Mononuclear cell (primary cell): Measurements from ENCODE around the gene LCN10. TPM values are rescaled to one million over a fixed set of nuclear protein-coding genes. Genes with fewer than 3 reads are reported as not detected.

ENCODE experiments used
- H3K27me3 ChIP-seq: 2 replicates; pipeline ENCODE4 v1.6.0; 2011; ENCODE audit warnings: low read length, control low read depth; ENCODE audit not compliant: insufficient read depth
- H3K4me1 ChIP-seq: 2 replicates; pipeline ENCODE4 v1.5.1; 2011; ENCODE audit warnings: mild to moderate bottlenecking, low read length, control low read depth; ENCODE audit not compliant: insufficient read depth
- H3K4me3 ChIP-seq: 2 replicates; pipeline ENCODE4 v1.5.1; 2011; ENCODE audit warnings: mild to moderate bottlenecking, low read length, moderate library complexity
- H3K9me3 ChIP-seq: 2 replicates; pipeline ENCODE4 v1.5.1; 2011; ENCODE audit warnings: low read depth, mild to moderate bottlenecking, control low read depth, low read length
- total RNA-seq: library from RNA; depleted of rRNA; stranded (reverse); fragments of >200 nt; gene quantifications from one replicate; pipeline ENCODE4 v1.2.3, GENCODE V29; 2012

Gene LCN10
- total RNA-seq, 1 donor, result not detected

DNA sequence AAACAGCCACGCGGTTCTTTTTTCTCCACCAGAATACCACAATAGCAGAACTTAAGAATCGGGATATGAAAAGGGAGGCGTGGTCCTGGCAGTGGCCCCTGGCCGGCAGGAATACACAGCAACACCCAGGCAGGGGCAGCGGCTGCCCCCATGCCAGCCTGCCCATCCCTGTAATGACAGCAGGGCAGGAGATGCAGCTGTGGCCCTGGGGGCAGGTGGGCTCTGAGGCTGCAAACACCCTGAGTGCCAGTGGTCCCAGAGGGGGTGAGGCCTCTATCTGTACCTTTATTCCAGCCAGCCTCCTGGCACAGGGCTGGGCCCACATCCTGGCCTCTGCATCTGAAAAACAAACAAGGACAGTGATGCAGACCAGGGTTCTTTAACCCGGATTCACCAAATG is 18.0 kb downstream of the LCN10 start:
- Histone ChIP-seq H3K9me3 (no peaks in the 10 kb centered on the region), H3K4me3 (no peak overlapping the region), H3K27me3 (no peaks in the 10 kb centered on the region), H3K4me1 (peaks cover 40% of the 10 kb centered on the region)

DNA sequence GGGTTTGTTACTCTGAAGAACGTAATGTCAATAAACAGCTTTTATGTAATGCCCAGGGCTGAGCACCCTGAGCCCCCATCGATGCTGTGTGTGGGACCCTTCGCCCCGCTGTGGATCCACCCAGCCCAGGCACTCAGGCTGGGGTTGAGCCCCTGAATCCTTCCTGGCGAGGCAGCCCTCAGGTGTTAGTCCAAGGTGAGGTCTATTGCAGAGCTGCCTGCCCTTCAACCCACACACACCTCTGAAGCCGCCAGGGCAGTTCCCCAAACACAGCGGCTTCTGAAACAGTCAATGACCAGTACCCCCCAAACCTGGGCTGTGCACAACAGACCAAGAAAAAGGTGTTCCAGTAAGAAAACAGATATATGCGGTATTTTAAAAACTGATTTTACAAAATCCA is 18.8 kb downstream of the LCN10 start:
- no peaks in the 10 kb centered on the region for H3K9me3 ChIP-seq
- H3K27me3 ChIP-seq, result no peaks in the 10 kb centered on the region
- no peak overlapping the region for H3K4me3 ChIP-seq
- peaks cover 42% of the 10 kb centered on the region for H3K4me1 ChIP-seq

DNA sequence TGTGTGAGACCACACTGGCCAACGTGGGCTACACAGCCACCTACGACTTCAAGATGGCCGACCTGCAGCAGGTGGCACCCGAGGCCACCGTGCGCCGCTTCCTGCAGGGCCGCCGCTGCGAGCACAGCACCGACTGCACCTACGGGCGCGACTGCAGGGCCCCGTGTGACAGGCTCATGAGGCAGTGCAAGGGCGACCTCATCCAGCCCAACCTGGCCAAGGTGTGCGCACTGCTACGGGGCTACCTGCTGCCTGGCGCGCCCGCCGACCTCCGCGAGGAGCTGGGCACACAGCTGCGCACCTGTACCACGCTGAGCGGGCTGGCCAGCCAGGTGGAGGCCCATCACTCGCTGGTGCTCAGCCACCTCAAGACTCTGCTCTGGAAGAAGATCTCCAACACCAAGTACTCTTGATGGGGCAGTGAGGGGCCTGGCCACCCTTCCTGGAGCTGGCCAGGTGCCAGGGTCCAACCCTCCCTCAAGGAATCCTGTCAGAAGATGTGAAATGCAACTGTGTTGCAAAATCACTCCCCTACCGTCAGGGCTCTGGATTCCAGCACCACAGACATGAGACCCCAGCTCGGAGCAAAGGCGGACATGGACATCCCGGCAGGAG is 19.3 kb downstream of the LCN10 start:
- peaks cover 37% of the 10 kb centered on the region for H3K4me1 ChIP-seq
- H3K27me3 ChIP-seq, result no peaks in the 10 kb centered on the region
- no peak overlapping the region for H3K4me3 ChIP-seq
- no peaks in the 10 kb centered on the region for H3K9me3 ChIP-seq

DNA sequence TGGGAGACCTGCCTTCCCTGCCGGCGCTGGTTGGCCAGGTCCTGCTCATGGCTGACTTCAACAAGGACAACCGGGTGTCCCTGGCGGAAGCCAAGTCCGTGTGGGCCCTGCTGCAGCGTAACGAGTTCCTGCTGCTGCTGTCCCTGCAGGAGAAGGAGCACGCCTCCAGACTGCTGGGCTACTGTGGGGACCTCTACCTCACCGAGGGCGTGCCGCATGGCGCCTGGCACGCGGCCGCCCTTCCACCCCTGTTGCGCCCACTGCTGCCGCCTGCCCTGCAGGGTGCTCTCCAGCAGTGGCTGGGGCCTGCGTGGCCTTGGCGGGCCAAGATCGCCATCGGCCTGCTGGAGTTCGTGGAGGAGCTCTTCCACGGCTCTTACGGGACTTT is 19.8 kb downstream of the LCN10 start:
- Histone ChIP-seq H3K4me1 (peaks cover 33% of the 10 kb centered on the region), H3K27me3 (no peaks in the 10 kb centered on the region), H3K9me3 (no peaks in the 10 kb centered on the region), H3K4me3 (no peak overlapping the region)

DNA sequence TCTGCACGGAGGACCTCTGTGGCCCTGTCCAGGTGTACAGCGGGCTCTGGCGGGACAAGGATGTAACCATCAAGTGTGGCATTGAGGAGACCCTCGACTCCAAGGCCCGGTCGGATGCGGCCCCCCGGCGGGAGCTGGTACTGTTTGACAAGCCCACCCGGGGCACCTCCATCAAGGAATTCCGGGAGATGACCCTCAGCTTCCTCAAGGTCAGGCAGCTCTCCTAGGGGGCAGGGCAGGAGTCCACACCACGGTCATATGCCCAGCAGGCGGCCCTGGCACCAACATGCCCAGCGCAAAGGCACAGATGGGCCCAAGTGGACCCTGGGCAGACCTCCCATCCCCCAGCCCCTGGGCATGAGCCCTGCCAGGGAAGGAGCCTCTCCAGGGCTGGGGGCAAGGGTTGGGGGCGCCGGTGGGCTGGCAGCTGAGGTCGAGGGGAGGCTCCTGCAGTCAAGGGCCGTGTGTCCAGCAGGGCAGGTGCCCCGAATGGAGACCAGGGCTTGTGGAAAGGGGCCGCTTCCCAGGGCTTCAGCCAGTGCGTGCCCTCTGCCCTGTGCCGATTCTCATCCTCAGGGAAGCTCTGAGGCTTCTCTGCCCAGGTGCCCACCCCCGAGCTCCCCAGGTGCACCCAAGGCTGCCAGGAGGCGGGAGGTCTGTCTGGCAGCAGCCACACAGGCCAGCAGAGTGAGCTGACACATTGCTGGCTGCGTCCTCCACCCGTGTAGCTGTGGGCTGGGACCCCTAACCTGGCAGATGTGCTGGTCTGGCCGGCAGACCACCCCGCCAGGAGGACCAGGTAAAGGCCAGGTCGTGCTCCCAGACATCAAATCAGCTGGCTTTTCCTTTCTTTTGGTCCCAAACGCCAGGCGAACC is 20.4 kb downstream of the LCN10 start:
- no peaks in the 10 kb centered on the region for H3K9me3 ChIP-seq
- peaks cover 32% of the 10 kb centered on the region for H3K4me1 ChIP-seq
- no peaks in the 10 kb centered on the region for H3K27me3 ChIP-seq
- no peak overlapping the region for H3K4me3 ChIP-seq

DNA sequence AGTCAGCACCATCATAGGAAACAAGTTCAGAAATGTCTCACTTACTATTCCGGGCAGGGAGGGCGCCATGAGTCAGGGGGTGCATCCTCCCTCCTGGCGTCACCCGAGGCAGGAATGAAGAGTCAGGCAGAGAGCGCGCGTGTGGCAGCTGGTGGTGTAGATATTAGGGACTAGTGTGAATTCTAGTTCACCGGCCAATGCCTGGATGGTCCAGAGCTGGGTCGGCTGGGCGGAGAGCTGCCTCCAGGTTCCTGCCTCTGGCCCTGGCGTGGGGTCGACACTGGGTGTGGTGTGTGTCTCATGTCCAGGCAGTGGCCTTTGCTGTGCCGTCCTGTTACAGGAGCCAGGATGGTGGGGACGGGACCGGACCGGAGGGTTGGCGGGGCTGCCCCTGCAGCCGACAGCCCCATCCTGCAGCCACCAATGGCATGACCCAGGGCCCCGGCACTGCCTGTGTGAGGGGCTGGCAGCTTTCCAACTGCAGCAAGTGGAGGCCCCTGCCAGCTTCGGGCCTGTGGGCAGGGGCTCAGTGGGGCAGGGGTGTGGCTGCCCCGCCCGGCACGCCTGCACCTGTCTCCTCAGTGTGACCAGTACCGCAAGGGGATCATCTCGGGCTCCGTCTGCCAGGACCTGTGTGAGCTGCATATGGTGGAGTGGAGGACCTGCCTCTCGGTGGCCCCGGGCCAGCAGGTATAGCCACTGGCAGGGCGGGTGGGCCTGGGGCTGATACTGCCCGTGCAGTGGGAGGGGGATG is 21.2 kb downstream of the LCN10 start:
- Histone ChIP-seq H3K27me3 (no peaks in the 10 kb centered on the region), H3K4me1 (peaks cover 24% of the 10 kb centered on the region), H3K9me3 (no peaks in the 10 kb centered on the region), H3K4me3 (no peak overlapping the region)

DNA sequence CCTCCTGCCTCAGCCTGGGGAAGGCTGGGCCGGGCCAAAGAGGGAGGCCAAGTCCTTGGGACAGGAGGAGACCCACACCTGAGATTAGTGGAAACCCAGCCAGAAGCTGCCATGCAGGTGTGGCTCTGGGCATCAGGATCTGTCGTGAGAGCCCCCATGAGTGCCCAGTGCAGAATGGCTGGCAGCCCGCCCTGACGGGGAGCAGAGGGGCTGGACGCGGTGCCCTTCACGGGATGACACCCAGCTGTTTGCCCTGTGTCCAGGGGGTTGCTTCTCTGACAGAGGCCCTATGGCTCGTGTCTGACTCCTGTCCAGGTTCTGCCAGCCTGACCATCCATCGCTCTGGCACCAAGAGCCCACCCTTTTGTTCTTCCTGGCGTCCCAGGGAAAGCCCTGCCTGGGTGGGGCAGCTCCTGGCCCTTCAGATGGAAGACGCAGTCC is 21.8 kb downstream of the LCN10 start:
- Histone ChIP-seq H3K4me3 (no peak overlapping the region), H3K4me1 (peaks cover 18% of the 10 kb centered on the region), H3K27me3 (no peaks in the 10 kb centered on the region), H3K9me3 (no peaks in the 10 kb centered on the region)

DNA sequence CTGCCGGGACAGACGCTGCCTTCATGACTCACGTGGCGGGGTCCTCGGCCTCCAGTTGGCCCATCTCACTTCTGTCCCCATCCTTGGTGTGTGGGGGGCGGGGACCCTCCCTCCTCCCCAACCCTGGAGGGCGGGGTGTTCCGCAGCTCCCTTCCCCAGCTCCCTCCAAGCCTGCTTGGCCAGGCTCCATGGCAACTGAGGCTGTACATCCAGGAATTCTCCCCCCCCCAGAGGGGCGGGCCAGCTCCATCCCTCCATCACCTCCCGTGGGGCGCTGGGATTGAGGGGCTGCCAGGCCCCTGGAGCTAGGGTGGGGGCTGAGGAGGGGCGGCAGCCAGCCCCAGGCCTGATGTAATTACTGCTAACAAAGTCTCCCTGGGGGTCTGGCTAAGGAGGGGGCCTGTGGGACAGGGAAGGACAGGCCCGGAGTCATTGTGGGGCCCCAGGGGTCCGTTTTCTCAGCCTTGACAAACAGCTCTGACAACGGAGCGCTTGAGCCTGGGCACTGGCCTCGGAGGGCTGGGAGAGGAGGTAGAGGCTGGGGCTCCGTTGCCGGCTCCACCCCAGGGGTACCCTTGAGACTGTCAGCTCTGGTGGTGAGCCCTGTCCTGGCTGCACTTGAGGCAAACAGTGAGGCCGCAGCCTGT is 22.4 kb downstream of the LCN10 start:
- no peaks in the 10 kb centered on the region for H3K27me3 ChIP-seq
- H3K4me3 ChIP-seq, result no peak overlapping the region
- H3K4me1 ChIP-seq, result peaks cover 13% of the 10 kb centered on the region
- H3K9me3 ChIP-seq, result no peaks in the 10 kb centered on the region

DNA sequence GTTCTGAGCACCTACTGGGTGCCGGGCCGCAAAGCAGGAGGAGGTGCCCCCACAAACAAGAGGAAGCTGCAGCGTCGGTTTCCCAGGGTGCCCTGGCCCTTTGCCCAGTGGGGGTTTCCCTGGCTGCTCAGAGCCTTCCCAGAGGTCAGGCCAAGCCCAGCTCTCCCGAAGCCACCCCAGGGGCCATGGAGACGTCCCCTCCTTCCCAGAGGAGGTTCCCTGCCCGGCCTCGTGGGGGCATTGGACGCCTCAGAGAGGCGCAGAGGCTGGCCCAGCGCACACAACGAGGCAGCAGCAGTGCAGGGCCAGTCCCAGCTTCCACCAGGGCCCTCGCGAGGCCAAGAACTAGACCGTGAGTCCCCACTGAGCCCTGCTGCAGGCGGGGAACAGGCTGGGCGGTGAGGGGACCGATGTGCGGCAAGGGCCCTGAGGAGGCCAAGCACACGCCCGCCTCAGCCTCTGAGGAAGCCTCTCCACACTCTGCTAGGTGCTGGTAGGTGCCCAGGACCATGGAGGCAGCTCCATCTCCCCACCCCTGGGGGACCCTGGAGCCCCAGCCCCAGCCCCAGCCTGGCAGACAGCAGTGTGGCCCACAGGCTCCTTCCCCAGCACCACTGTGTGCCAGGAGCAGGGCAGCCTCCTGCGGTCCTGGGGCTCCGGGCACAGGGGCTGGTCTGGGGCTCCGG is 23.4 kb downstream of the LCN10 start:
- H3K4me1 ChIP-seq, result peaks cover 8% of the 10 kb centered on the region
- no peaks in the 10 kb centered on the region for H3K27me3 ChIP-seq
- H3K4me3 ChIP-seq, result no peak overlapping the region
- no peaks in the 10 kb centered on the region for H3K9me3 ChIP-seq

DNA sequence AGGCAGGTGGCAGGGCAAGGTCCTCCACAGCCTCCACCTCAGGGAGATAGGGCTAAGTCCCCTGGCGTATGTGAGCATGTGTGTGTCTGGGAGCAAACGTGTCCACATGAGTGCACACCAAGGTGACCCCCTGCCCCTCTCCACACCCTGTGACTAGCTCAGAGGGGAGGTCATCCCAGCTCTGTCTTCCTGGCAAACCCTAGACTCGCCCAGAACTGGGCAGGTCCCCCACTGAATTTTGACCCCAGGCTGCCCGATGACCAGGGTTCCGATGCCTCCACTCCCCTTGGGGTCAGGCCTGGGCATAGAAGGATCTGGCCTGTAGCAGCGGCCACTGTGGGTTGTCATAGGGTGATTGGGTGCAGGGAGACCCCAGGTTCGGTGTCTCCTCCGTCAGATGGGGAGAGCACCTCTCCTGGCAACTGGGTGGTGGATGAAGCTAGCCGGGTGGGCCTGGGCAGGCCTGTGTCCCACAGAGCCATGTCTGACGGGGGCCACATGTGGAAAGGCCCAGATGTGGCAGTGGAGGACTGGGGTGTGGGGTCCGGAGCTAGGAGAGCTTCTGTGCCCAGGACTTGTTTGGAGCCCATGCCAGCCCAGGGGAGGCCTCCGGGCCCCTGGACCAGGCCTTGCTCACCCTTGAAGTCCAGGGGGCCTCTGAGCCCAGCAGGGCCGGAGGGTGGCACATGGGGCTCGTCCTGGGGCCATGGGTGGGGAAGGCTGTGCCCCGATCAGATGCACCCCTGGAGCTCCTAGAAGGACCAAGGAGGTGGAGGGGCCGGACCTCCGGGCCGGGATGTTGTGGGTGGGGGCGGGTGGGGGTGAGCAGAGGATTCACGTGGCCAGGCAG is 24.2 kb downstream of the LCN10 start:
- H3K9me3 ChIP-seq, result no peaks in the 10 kb centered on the region
- H3K4me3 ChIP-seq, result no peak overlapping the region
- H3K4me1 ChIP-seq, result peaks cover 14% of the 10 kb centered on the region
- H3K27me3 ChIP-seq, result peaks cover 5% of the 10 kb centered on the region

DNA sequence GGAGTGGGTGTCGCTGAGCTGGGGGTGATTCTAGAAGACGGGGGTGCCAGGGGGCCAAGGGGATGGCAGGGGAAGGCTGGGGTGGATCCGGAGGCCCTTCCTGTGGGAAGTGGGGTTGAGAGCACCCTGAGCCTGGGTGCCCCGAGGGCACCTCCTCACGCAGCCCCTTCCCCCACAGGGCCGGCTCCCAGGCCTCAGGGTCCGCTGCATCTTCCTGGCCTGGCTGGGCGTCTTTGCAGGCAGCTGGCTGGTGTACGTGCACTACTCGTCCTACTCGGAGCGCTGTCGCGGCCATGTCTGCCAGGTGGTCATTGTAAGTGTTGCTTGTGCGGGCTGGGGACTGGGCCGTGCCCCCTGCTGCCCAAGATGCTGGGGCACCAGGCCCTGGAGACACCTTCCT is 25.3 kb downstream of the LCN10 start:
- peaks cover 13% of the 10 kb centered on the region for H3K27me3 ChIP-seq
- H3K4me3 ChIP-seq, result no peak overlapping the region
- H3K4me1 ChIP-seq, result peaks cover 14% of the 10 kb centered on the region
- H3K9me3 ChIP-seq, result no peaks in the 10 kb centered on the region

DNA sequence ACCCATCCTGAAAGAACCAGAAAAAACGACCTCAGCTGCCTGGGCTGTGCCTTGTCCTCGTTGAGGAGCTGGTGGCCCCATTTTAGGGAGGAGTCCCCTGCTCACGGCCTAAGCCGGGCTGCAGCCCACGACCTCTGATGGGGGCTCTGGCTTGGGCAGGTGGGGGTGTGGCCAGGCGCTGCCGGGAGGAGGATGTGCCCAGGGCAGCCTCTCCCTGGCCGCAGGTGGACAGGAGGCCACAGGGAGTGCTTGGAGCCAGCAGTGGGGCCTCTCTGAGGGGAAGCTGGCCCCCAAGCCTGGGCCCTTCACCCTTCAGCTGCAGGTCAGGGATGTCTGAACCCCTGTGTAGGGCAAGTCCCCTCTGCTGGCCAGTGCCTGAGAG is 27.9 kb downstream of the LCN10 start:
- H3K4me1 ChIP-seq, result peaks cover 20% of the 10 kb centered on the region
- peaks cover 26% of the 10 kb centered on the region for H3K27me3 ChIP-seq
- no peak overlapping the region for H3K4me3 ChIP-seq
- no peaks in the 10 kb centered on the region for H3K9me3 ChIP-seq

DNA sequence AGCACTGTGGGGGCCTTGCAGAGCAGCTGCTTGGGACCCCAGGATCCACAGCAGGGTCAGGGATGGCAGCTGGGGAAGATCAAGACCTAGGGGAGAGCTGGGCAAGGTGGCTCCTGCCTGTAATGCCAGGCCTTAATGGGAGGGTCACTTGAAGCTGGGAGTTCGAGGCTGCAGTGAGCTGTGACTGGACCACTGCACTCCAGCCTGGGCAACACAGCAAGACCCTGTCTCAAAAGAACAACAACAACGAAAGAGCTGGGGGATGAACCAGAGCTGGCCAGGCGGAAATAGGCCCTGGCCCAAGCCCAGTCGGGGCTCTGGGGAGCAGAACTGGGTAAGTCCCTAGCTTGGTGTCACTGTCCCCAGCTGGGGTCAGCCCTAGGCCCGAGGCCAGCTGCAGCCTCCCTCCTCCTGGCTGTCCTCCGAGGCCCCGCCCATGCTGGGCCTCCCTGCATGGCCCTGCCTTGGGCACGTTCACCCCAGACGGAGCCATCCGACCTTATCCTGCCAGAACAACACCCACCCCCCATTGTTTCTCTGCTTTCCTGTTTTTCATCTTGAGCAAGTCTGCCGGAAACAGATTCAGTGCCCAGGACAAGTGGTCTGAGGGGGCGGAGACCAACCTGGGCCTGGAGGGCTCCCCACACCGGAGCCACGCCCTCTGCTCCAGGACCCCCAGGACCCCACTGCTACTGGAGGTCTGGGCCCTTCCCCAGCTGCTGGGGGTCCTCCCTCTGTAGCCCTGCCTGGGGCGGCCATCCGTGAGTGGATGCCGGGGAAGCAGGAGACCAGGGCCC is 28.4 kb downstream of the LCN10 start:
- peaks cover 26% of the 10 kb centered on the region for H3K27me3 ChIP-seq
- H3K9me3 ChIP-seq, result no peaks in the 10 kb centered on the region
- no peak overlapping the region for H3K4me3 ChIP-seq
- H3K4me1 ChIP-seq, result peaks cover 18% of the 10 kb centered on the region
